GM23248 (cell line): Measurements from ENCODE around the gene IL10RB.

Experiments used
- EZH2 ChIP-seq: fragments of 200-600 bp; sonication (generic); IDR thresholded peaks from 2 replicates; pipeline ENCODE4 v1.6.1; 2018; ENCODE audit warnings: antibody characterized with exemption, mild to moderate bottlenecking; ENCODE audit not compliant: insufficient read depth, poor library complexity, severe bottlenecking
- EZH2phosphoT487 ChIP-seq: fragments of 200-600 bp; sonication (generic); IDR thresholded peaks from 2 replicates; pipeline ENCODE4 v1.6.1; 2018; ENCODE audit warnings: antibody characterized with exemption, moderate library complexity, mild to moderate bottlenecking, low read depth; ENCODE audit not compliant: insufficient read depth

- TF ChIP-seq EZH2 (no peak), EZH2phosphoT487 (no peak)
Measured at GRCh38 chr21:33257094-33257803, 8.9 kb upstream of the IL10RB start.
